Type B pancreatic cell (in vitro differentiated cells): ENCODE data around the gene RASIP1. TPM values are rescaled to one million over a fixed set of nuclear protein-coding genes. Genes with fewer than 3 reads are reported as not detected.

ENCODE experiments used
- DNase-seq: peaks from one replicate; pipeline ENCODE4 v3.0.0; 2021; ENCODE audit warnings: mixed read lengths; ENCODE audit not compliant: unreplicated experiment; ENCODE audit errors: extremely low spot score
- H3K27ac Mint-ChIP-seq: 2 replicates; pipeline ENCODE4 v1.8.0; 2021; ENCODE audit warnings: mild to moderate bottlenecking, mixed read lengths
- H3K27me3 Mint-ChIP-seq: 2 replicates; pipeline ENCODE4 v1.8.0; 2021; ENCODE audit warnings: mixed read lengths
- H3K36me3 Mint-ChIP-seq: 2 replicates; pipeline ENCODE4 v1.8.0; 2021; ENCODE audit warnings: mixed read lengths
- H3K4me1 Mint-ChIP-seq: one replicate; pipeline ENCODE4 v1.8.0; 2021; ENCODE audit warnings: mixed read lengths; ENCODE audit not compliant: unreplicated experiment
- H3K4me3 Mint-ChIP-seq: 2 replicates; pipeline ENCODE4 v1.8.0; 2021; ENCODE audit warnings: mild to moderate bottlenecking, mixed read lengths
- H3K9me3 Mint-ChIP-seq: 2 replicates; pipeline ENCODE4 v1.8.0; 2021; ENCODE audit warnings: mixed read lengths
- total RNA-seq: library from RNA; stranded (reverse); gene quantifications from 2 replicates; pipeline ENCODE4 v1.2.1, GENCODE V29; 2021; ENCODE audit warnings: low replicate concordance
- TF ChIP-seq, protein P1 (sequence below): fragments of 200-600 bp; sonication (generic); conservative IDR thresholded peaks from 2 replicates; pipeline ENCODE4 v1.5.0; 2021; ENCODE audit warnings: antibody characterized with exemption, mild to moderate bottlenecking

Gene RASIP1
- total RNA-seq, 1 donor from 2014 or later, result 4.6 TPM

DNA sequence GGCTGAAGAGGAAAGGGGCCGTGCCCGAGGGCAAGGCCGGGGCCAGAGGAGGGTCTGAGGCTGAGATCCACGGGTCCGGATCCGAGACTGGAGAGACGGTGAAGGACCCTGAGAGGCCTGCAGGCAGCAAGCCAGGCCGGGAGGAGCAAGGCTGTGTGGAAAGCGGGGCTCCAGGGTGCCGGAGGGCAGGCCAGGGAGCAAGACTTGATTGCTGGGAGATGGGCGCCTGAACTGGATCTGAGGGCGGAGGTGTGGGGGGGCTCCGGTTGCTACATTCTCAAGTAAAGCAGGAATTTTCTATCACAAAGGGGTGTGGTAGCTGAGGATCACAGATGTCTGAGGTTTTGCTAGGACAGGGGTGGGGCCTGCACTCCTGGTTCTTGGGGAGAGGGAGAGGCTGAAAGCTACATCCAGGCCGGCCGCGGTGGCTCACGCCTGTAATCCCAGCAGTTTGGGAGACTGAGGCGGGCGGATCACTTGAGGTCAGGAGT is 24.7 kb downstream of the RASIP1 start:
- Mint-ChIP-seq H3K4me1 (peaks cover 32% of the 10 kb centered on the region), H3K4me3 (peak overlapping the region; percentile 92), H3K27ac (peak overlapping the region; percentile 75), H3K27me3 (no peaks in the 10 kb centered on the region), H3K9me3 (no peaks in the 10 kb centered on the region), H3K36me3 (peaks cover 3% of the 10 kb centered on the region)
- no peak for DNase-seq
- TF ChIP-seq, protein P1, sequence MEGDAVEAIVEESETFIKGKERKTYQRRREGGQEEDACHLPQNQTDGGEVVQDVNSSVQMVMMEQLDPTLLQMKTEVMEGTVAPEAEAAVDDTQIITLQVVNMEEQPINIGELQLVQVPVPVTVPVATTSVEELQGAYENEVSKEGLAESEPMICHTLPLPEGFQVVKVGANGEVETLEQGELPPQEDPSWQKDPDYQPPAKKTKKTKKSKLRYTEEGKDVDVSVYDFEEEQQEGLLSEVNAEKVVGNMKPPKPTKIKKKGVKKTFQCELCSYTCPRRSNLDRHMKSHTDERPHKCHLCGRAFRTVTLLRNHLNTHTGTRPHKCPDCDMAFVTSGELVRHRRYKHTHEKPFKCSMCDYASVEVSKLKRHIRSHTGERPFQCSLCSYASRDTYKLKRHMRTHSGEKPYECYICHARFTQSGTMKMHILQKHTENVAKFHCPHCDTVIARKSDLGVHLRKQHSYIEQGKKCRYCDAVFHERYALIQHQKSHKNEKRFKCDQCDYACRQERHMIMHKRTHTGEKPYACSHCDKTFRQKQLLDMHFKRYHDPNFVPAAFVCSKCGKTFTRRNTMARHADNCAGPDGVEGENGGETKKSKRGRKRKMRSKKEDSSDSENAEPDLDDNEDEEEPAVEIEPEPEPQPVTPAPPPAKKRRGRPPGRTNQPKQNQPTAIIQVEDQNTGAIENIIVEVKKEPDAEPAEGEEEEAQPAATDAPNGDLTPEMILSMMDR, result no peak

DNA sequence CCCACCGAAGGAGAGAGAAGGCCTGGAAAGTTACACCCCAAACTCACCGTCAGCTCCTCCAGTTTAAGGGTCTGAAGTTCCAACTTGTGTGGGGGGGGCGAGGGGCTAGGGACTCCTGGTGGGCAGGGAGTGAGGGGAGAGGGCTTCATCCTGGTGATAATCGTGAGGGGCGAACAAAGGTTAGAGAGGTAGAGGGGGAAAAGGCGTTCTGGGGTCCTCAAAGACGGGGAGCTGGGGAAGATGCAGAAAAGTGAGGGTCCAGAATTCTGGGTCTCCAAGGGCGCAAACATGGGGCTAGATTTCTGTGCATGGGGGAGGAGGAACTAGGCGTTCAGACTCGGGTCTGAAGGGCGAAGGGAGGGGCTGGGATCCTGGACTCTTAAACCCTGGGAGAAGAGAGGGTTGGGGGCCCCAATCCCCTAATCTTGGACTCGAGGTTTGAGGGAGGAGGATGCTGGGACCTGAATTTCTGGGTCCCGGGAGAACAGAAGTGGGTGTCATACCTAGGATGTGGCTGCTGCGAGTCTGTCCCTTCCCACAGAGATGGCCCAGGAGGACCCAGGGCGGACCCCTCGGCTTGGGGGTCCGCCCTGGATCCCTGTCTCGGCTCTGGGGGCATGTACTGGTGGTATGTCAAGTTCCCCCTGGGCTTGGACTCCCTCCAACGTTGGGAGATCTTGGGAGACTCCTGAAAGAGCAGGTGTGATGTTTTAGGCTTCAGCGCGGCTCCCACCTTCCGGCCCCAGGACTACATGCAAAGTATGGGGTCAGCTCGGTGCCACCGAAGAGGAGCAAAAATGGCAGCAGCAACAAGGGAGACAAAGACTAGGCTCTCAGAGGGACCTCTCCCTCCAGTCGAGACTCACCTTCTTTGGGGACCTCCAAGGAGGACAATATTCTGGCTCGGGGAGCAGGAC is 25.4 kb downstream of the RASIP1 start:
- no peaks in the 10 kb centered on the region for H3K9me3 Mint-ChIP-seq
- H3K4me3 Mint-ChIP-seq, result peak overlapping the region; percentile 92
- peaks cover 27% of the 10 kb centered on the region for H3K4me1 Mint-ChIP-seq
- TF ChIP-seq, protein P1, result no peak
- no peak for DNase-seq
- H3K27ac Mint-ChIP-seq, result peak overlapping the region; percentile 93
- peaks cover 3% of the 10 kb centered on the region for H3K36me3 Mint-ChIP-seq
- no peaks in the 10 kb centered on the region for H3K27me3 Mint-ChIP-seq

DNA sequence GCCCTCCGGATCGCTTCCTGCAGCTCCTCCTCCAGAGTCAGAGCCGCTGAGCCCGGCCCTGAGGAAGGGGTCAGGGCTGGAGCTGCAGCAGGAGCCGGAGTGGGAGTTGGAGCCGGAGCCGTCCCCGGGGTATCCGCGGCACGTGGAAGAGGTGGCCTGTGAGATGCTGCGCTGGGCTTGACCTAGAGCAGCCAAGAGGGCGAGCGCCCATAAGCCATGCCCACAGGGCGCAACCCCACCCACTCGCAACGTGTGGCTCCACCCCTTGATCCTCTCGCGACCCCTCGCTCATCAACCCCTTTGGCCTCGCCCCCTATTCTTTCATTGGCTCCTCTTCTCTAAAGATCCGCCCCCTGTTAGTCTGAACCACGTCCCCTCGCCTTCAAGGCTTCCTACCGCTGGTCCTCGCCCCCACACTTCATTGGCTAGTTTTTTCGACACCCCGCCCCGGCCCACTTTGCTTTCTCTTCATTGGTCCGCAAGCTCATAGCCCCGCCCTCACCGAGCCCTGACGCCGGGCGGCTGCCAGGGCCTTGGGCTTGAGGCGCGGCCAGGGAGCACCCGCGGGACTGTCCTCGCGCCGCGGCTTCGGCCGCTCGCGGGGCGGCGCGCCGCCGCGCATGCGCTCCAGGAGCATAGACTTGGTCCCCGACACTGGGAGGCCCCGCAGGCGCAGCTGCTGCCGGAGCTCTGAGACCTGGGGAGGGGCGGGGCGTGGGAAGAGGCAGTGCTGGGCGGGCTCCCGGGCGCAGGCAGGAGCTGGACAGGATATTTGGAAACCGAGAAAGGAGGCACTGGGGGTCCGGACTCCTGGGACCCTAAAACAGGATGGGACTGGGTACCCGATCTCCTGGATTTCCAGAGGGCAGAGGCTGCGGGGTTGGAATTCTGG is 26.3 kb downstream of the RASIP1 start:
- Mint-ChIP-seq H3K9me3 (no peaks in the 10 kb centered on the region), H3K36me3 (peaks cover 3% of the 10 kb centered on the region), H3K27me3 (no peaks in the 10 kb centered on the region), H3K27ac (peak overlapping the region; percentile 93), H3K4me1 (peaks cover 27% of the 10 kb centered on the region), H3K4me3 (peak overlapping the region; percentile 92)
- DNase-seq, result peak; percentile 100
- TF ChIP-seq, protein P1, result no peak

DNA sequence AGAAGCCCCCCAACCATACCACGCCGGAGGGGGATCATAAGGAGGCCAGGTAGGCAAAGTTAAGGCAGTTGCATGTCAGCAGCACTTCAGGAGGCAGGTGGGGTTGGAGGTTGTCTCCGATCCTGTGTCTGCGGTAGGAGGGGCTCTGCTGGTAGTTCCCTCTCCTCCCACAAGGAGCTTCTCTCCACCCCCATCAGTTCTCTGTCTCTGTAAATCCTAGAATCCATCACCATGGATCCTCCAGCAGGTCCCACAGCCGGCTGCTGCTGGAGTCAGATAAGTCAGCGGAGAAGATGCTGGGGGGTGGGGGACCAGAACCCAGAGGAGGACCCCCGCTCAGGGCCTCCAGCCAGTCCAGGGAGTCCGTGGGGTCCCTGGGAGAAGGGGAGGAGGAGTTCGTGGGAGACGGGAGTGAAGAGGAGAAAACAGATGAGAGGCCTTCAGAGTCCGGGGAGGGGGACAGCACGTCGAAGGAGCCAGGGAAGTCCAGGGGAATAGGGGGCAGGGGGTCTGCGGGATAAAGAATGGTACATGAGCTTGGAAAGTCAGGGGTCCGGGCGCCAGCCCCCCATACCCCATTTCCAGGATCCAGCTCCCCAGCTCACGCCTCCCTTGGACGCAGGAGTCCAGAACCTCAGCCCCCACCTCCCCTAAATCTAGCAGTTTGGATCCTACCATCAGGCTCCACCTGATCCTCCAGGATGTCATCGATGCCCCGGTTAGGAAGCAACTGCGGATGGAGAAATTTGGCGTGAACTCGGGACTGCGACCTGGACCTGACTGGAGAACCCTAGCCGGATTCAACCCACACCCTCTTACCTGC is 27.2 kb downstream of the RASIP1 start:
- Mint-ChIP-seq H3K36me3 (peaks cover 3% of the 10 kb centered on the region), H3K9me3 (no peaks in the 10 kb centered on the region), H3K4me1 (peaks cover 27% of the 10 kb centered on the region), H3K27me3 (no peaks in the 10 kb centered on the region), H3K27ac (peak overlapping the region; percentile 93), H3K4me3 (peak overlapping the region; percentile 92)
- DNase-seq, result no peak
- TF ChIP-seq, protein P1, result peak; percentile 58
